Measurements from ENCODE around the gene FOXL3.

DNA sequence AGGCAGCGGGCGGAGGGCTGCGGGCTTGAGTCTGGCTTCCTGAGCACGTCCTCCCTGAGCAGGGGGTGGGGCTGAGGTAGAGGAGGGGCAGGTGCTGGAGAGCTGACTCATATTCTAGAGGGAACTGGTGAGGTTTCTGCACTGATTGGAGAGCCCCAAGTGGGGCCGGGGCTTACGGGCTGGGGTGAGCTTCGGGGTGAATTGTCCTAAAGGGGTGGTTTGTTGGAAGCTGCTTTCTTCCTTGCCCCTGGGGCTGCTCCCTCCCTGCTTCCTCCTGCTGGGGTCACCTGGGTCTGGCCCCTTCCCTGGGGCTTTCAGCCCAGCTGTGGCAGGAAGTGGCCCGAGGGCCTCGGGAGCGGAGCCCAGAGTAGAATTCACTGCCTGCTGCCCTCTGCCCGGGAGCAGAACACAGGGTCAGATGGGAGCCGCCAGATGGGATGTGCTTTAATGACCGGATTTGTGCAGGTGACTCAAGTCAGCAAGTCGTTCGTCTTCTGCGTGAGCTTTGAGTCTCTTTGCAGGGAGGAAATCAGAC, 49.0 kb upstream of the FOXL3 start:
- no peak for TF ChIP-seq CTCF (IDR thresholded peaks at IDR 0.05)
- TF ChIP-seq TCF7L2 (IDR thresholded peaks at IDR 0.05; ENCODE audit: low read depth, low read length), result no peak; the same call in 1 of the 2 replicates

Measured in Panc1 (cell line).